GM06990 (cell line): ENCODE results near the gene LDLRAD1.

Source experiments
- DNase-seq: peaks from one replicate; pipeline ENCODE4 v3.0.0-alpha.2; 2011; ENCODE audit not compliant: insufficient read length; ENCODE audit errors: extremely low read depth
- H3K27me3 ChIP-seq: replicated peaks from 2 replicates; pipeline ENCODE4 v1.6.0; 2011; ENCODE audit warnings: low read length; ENCODE audit not compliant: control insufficient read depth, insufficient read depth
- H3K36me3 ChIP-seq: 2 replicates; pipeline ENCODE4 v1.5.1; 2011; ENCODE audit warnings: low read length; ENCODE audit not compliant: control insufficient read depth, insufficient read depth
- H3K4me3 ChIP-seq: replicated peaks from 2 replicates; pipeline ENCODE4 v1.5.1; 2011; ENCODE audit warnings: low read depth, mild to moderate bottlenecking, control low read depth, low read length
- TF ChIP-seq, protein P1 (sequence below): IDR thresholded peaks from 2 replicates; pipeline ENCODE4 v1.5.1; 2011; ENCODE audit warnings: low read length, control low read depth, mild to moderate bottlenecking, inconsistent platforms; ENCODE audit not compliant: insufficient read depth, poor library complexity, severe bottlenecking

The LDLRAD1 gene

DNA sequence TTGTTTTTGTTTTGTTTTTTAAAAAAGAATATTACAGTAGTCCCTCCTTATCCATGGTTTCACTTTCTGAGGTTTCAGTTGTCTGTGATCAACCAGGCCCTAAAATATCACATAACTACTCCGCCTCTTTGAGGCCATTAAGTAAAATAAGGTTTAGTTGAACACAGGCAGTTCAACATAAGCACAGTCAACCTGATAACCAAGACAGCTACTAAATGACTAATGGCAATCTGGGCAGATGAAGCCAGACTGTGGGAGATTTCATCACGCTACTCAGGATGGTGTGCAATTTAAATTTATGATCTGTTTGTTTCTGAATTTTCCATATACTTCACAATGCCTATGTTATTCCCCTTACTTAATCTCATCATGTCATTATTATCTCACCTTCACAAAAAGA, 30.1 kb downstream of the LDLRAD1 start:
- DNase-seq = no peak
- TF ChIP-seq, protein P1, sequence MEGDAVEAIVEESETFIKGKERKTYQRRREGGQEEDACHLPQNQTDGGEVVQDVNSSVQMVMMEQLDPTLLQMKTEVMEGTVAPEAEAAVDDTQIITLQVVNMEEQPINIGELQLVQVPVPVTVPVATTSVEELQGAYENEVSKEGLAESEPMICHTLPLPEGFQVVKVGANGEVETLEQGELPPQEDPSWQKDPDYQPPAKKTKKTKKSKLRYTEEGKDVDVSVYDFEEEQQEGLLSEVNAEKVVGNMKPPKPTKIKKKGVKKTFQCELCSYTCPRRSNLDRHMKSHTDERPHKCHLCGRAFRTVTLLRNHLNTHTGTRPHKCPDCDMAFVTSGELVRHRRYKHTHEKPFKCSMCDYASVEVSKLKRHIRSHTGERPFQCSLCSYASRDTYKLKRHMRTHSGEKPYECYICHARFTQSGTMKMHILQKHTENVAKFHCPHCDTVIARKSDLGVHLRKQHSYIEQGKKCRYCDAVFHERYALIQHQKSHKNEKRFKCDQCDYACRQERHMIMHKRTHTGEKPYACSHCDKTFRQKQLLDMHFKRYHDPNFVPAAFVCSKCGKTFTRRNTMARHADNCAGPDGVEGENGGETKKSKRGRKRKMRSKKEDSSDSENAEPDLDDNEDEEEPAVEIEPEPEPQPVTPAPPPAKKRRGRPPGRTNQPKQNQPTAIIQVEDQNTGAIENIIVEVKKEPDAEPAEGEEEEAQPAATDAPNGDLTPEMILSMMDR = no peak
- H3K36me3 ChIP-seq = no peaks in the 10 kb centered on the region

DNA sequence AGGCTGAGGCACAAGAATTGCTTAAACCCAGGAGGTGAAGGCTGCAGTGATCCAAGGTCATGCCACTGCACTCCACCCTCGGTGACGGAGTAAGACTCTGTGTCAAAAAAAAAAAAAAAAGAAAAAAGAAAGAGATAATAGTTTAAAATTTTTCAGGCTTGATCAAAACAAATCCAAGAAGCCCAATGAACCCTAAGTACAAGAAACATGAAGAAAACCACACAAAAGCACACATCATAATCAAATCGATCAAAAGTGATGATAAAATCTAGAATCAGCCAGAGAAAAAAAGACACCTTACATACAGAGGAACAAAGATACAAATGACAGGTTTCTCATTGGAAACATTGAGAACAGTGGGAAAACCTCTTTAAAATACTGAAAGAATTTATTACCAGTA, 31.5 kb downstream of the LDLRAD1 start:
- no peak overlapping the region for H3K4me3 ChIP-seq
- no peaks in the 10 kb centered on the region for H3K36me3 ChIP-seq
- TF ChIP-seq, protein P1 = no peak
- no peaks in the 10 kb centered on the region for H3K27me3 ChIP-seq
- DNase-seq = no peak

More for the DNA sequence above, 30.1 kb downstream of the LDLRAD1 start:
- no peak overlapping the region for H3K4me3 ChIP-seq
- H3K27me3 ChIP-seq = no peaks in the 10 kb centered on the region

DNA sequence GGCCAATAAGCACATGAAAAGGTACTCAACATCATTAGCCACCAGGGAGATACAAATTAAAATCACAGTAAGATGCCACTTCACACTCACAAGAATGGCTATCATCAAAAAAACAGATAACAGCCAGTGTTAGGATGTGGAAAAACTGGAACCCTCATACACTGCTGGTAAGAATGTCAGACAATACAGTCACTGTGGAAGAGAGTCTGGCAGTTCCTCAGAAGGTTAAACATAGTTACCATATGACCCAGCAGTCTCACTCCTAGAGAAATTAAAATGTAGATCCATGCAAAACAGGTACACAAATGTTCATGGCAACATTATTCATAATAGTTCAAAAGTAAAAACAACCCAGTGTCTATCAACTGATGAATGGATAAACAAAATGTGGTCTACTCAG, 33.3 kb downstream of the LDLRAD1 start:
- DNase-seq = no peak
- H3K4me3 ChIP-seq = no peak overlapping the region
- TF ChIP-seq, protein P1 = no peak
- no peaks in the 10 kb centered on the region for H3K27me3 ChIP-seq
- H3K36me3 ChIP-seq = no peaks in the 10 kb centered on the region

DNA sequence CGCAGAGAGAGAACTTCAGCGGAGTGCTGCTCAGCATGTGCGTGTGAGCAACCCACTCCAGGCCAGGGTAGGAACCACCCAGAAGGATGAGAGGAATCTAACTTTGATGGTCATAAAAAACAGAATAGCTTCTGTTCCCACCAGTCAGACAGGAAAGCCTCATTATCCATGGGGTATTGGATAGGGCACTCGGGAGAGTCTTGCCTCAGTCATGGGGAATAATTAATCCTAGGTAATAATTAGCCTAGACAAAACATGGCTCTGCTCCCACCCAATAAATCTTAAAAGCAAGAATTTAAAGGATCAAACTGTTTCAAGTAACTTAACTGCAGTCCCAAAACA, 35.3 kb downstream of the LDLRAD1 start:
- H3K4me3 ChIP-seq = no peak overlapping the region
- TF ChIP-seq, protein P1 = no peak
- H3K27me3 ChIP-seq = no peaks in the 10 kb centered on the region
- H3K36me3 ChIP-seq = no peaks in the 10 kb centered on the region
- no peak for DNase-seq

DNA sequence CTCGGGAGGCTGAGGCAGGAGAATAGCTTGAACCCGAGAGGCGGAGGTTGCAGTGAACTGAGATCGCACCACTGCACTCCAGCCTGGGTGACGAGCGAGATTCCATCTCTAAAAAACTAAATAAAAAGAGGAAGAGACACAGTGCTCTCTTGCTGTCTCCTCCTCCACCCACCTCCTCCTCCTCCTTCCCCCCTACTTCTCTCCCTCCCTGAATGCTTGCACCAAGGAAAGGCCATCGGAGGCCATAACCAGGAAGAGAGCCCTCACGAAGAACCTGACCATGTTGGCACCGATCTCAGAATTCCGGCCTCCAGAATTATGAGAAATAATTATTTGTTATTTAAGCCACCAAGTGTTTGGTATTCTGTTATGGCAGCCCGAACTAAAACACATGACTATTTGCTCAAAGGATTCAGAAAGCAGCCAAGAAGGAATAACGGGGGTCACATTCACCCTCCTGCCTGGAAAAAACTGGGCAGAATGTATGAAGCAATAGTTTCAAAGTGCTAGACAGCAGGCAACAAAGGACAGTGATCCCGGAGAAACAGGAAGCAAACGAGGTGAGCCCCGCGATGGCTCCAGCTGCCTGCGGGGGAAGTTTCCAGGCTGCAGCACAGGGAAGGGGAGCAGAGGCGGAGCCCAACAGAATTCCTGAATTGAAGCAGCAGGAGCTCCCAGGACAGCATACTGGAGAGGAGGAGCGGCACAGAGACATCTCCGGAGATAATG, 35.8 kb downstream of the LDLRAD1 start:
- no peak overlapping the region for H3K4me3 ChIP-seq

More for the DNA sequence above, 35.8 kb downstream of the LDLRAD1 start:
- TF ChIP-seq, protein P1 = no peak
- Histone ChIP-seq H3K36me3 (no peaks in the 10 kb centered on the region), H3K27me3 (no peaks in the 10 kb centered on the region)
- DNase-seq = no peak
